Measurements from ENCODE around the gene ZNHIT2. TPM values are rescaled to one million over a fixed set of nuclear protein-coding genes. Genes with fewer than 3 reads are reported as not detected.

ZNHIT2 gene
- total and polyA plus RNA-seq, 2 of the 13 experiments (the other 11 are each of a cell fraction or from before 2014, with no cell fraction given) = 1.1 to 6.5 TPM

GRCh38 chr11:65148657-65149056 lies 31.2 kb upstream of the ZNHIT2 start:
- no peak overlapping the region for H3K4me3 ChIP-seq (replicated peaks in 1 of 3; ENCODE audit: insufficient read depth in 1 of 3, low read depth in 2 of 3, low read length in 3 of 3)
- H3K9me3 ChIP-seq (ENCODE audit: low read length) = peaks cover 5% of the 10 kb centered on the region; the same call in 1 of the 2 replicates
- H3K4me1 ChIP-seq (ENCODE audit: insufficient read depth, low read length) = peaks cover 48% of the 10 kb centered on the region
- H2AFZ ChIP-seq (ENCODE audit: low read length) = no peak overlapping the region
- no peaks in the 10 kb centered on the region for H3K27me3 ChIP-seq (ENCODE audit: control insufficient read depth in 1 of 2, insufficient read depth in 2 of 2, low read length in 2 of 2)
- ATAC-seq = no peak
- in situ Hi-C loops (cut with HindIII; ENCODE audit: extremely low pct_ligation_motif_present, low pct_unique_long_range_greater_than_20kb) = no loop called here
- H3K9ac ChIP-seq (ENCODE audit: insufficient read depth, low read depth, low read length) = no peak overlapping the region
- CTCF ChIA-PET (ENCODE audit: low intra/inter-chr PET ratio, low total read pairs) = no interaction called here
- no peak overlapping the region for H3K27ac ChIP-seq (ENCODE audit: extremely low read length, insufficient read depth, low read length)
- no peak for FAIRE-seq
- 66% methylated on average over 4 of the region's 5 CpGs for WGBS (ENCODE audit: low lambda C conversion rate)
- no peak overlapping the region for H3K4me2 ChIP-seq (ENCODE audit: low read depth, low read length)
- DNase-seq (ENCODE audit: low spot score) = no peak
- H3K36me3 ChIP-seq (replicated peaks in 1 of 2; ENCODE audit: control insufficient read depth in 1 of 2, insufficient read depth in 2 of 2, low read length in 2 of 2) = no peaks in the 10 kb centered on the region
- no peaks in the 10 kb centered on the region for H3K79me2 ChIP-seq (ENCODE audit: insufficient read depth, low read length)
- POLR2A ChIA-PET = interaction anchor here (1.8 kb wide), 1 partner anchor 13 kb away, joined by 13 read pairs; no protein-coding TSS in a partner anchor
- H4K20me1 ChIP-seq (ENCODE audit: insufficient read depth, low read length) = no peaks in the 10 kb centered on the region
- BruUV-seq (replicated peaks) = no TSS peak
- TF ChIP-seq ADNP (CRISPR knock-in tag; IDR thresholded peaks at IDR 0.05) (no peak), POLR2G (IDR thresholded peaks at IDR 0.05; ENCODE audit: low read depth, low read length) (no peak), PAXIP1 (CRISPR knock-in tag; conservative IDR thresholded peaks at IDR 0.05) (no peak), SP1 (IDR thresholded peaks at IDR 0.05) (no peak), SP1 (CRISPR knock-in tag; IDR thresholded peaks at IDR 0.05) (no peak), TEAD3 (CRISPR knock-in tag; optimal IDR thresholded peaks at IDR 0.05; ENCODE audit: borderline replicate concordance) (no peak), BRF2 (CRISPR knock-in tag; IDR thresholded peaks at IDR 0.05) (no peak), ARNT2 (CRISPR knock-in tag; IDR thresholded peaks at IDR 0.05; ENCODE audit: low read depth) (no peak), XRCC5 (optimal IDR thresholded peaks at IDR 0.05; ENCODE audit: low read length) (no peak), PCBP1 (IDR thresholded peaks at IDR 0.05; ENCODE audit: borderline replicate concordance, low read depth, low read length) (no peak), RBM39 (IDR thresholded peaks at IDR 0.05; ENCODE audit: low read depth, low read length, poor library complexity, severe bottlenecking) (no peak), ZNF879 (CRISPR knock-in tag; IDR thresholded peaks at IDR 0.05) (no peak), ZBTB14 (CRISPR knock-in tag; IDR thresholded peaks at IDR 0.05) (no peak), MYNN (CRISPR knock-in tag; IDR thresholded peaks at IDR 0.05; ENCODE audit: low read depth) (no peak), CSRNP2 (CRISPR knock-in tag; conservative IDR thresholded peaks at IDR 0.05; ENCODE audit: low read depth) (no peak), ZNF576 (CRISPR knock-in tag; IDR thresholded peaks at IDR 0.05) (no peak), NR2F2 (IDR thresholded peaks at IDR 0.05; ENCODE audit: borderline replicate concordance, low read depth) (no peak), TCF7L2 (IDR thresholded peaks at IDR 0.05; ENCODE audit: low read depth, low read length) (no peak), SKI (IDR thresholded peaks at IDR 0.05; ENCODE audit: partially characterized antibody) (no peak), ZNF143 (CRISPR knock-in tag; IDR thresholded peaks at IDR 0.05) (no peak)
- intact Hi-C loops (cut with micrococcal nuclease; ENCODE audit: unreplicated experiment) = no loop called here
